CD14-positive monocyte (primary cell): ENCODE data around the gene SLC12A7. TPM values are rescaled to one million over a fixed set of nuclear protein-coding genes. Genes with fewer than 3 reads are reported as not detected.

Experiments used
- DNase-seq, 3 donors: peaks; one replicate each; pipeline ENCODE4 v3.0.0-alpha.2; 2011 to 2022
- H2AFZ ChIP-seq: 2 replicates; pipeline ENCODE4 v1.6.0; 2012; ENCODE audit warnings: mild to moderate bottlenecking, low read depth, low read length, inconsistent platforms; ENCODE audit not compliant: insufficient read depth, poor library complexity, severe bottlenecking
- H3K27ac ChIP-seq, 2 donors: 1 replicate in 1 of 2; 2 replicates in 1 of 2; pipeline ENCODE4 v1.5.1; 2012 to 2013; ENCODE audit warnings: low read length in 2 of 2, control low read depth in 1 of 2, inconsistent platforms in 1 of 2, low read depth in 1 of 2, mild to moderate bottlenecking in 1 of 2
- H3K27me3 ChIP-seq, 2 donors: one replicate each; pipeline versions ENCODE4 v1.6.0 to v1.6.1; 2011 to 2013; ENCODE audit warnings: low read length in 2 of 2; ENCODE audit not compliant: control insufficient read depth in 2 of 2, insufficient read depth in 2 of 2
- H3K36me3 ChIP-seq, 2 donors: replicated peaks in 1 of 2; 1 replicate in 1 of 2; 2 replicates in 1 of 2; pipeline versions ENCODE4 v1.5.1 to v1.6.1; 2012 to 2013; ENCODE audit warnings: low read length in 2 of 2, control low read depth in 1 of 2, inconsistent platforms in 1 of 2, mild to moderate bottlenecking in 1 of 2; ENCODE audit not compliant: insufficient read depth in 2 of 2, control insufficient read depth in 1 of 2
- H3K4me1 ChIP-seq, 2 donors: 1 replicate in 1 of 2; 2 replicates in 1 of 2; pipeline versions ENCODE4 v1.5.1 to v1.6.1; 2012 to 2013; ENCODE audit warnings: low read length in 2 of 2, control low read depth in 1 of 2, inconsistent platforms in 1 of 2, mild to moderate bottlenecking in 1 of 2, moderate library complexity in 1 of 2; ENCODE audit not compliant: insufficient read depth in 2 of 2, control insufficient read depth in 1 of 2
- H3K4me2 ChIP-seq: replicated peaks from 2 replicates; pipeline ENCODE3; 2012; ENCODE audit warnings: low read length, moderate library complexity, mild to moderate bottlenecking; ENCODE audit not compliant: poor library complexity, severe bottlenecking; ENCODE audit errors: extremely low read depth
- H3K4me3 ChIP-seq, 3 experiments: fragments of 200-600 bp in 1 of 3; sonication (generic) in 1 of 3; replicated peaks in 1 of 3; 1 replicate in 2 of 3; 2 replicates in 1 of 3; pipeline ENCODE4 v1.5.1; 2011 to 2013; ENCODE audit warnings: low read length in 3 of 3, mild to moderate bottlenecking in 3 of 3, control low read depth in 2 of 3, low read depth in 2 of 3, inconsistent platforms in 1 of 3, moderate library complexity in 1 of 3
- H3K79me2 ChIP-seq: 2 replicates; pipeline ENCODE4 v1.6.0; 2012; ENCODE audit warnings: mild to moderate bottlenecking, control low read depth, inconsistent platforms, low read length, moderate library complexity; ENCODE audit not compliant: insufficient read depth
- H3K9ac ChIP-seq: 2 replicates; pipeline ENCODE4 v1.6.0; 2017; ENCODE audit warnings: low read length, mild to moderate bottlenecking; ENCODE audit not compliant: insufficient read depth, poor library complexity, severe bottlenecking
- H3K9me3 ChIP-seq, 2 donors: replicated peaks in 1 of 2; 1 replicate in 1 of 2; 2 replicates in 1 of 2; pipeline versions ENCODE4 v1.5.1 to v1.6.1; 2012 to 2013; ENCODE audit warnings: low read length in 2 of 2, control low read depth in 1 of 2; ENCODE audit not compliant: control insufficient read depth in 1 of 2, insufficient read depth in 1 of 2
- H4K20me1 ChIP-seq: 2 replicates; pipeline ENCODE4 v1.6.0; 2012; ENCODE audit warnings: mild to moderate bottlenecking, low read length, control low read depth, moderate library complexity; ENCODE audit not compliant: insufficient read depth
- H3K27ac Mint-ChIP-seq, 7 donors: one replicate each; pipeline ENCODE4 v1.8.0; 2020; ENCODE audit warnings: mild to moderate bottlenecking in 7 of 7, mixed read lengths in 7 of 7, moderate library complexity in 6 of 7, inconsistent platforms in 2 of 7
- H3K27me3 Mint-ChIP-seq, 3 donors: one replicate each; pipeline ENCODE4 v1.8.0; 2021 to 2022; ENCODE audit warnings: low read depth in 3 of 3, mild to moderate bottlenecking in 3 of 3, mixed read lengths in 3 of 3, moderate library complexity in 3 of 3, inconsistent platforms in 1 of 3
- H3K36me3 Mint-ChIP-seq, 2 donors: one replicate each; pipeline ENCODE4 v1.8.0; 2020; ENCODE audit warnings: mixed read lengths in 2 of 2, inconsistent platforms in 1 of 2, mild to moderate bottlenecking in 1 of 2
- H3K4me1 Mint-ChIP-seq: one replicate; pipeline ENCODE4 v1.8.0; 2020; ENCODE audit warnings: mild to moderate bottlenecking, mixed read lengths
- H3K4me3 Mint-ChIP-seq, 2 donors: one replicate each; pipeline ENCODE4 v1.8.0; 2020; ENCODE audit warnings: mild to moderate bottlenecking in 2 of 2, mixed read lengths in 2 of 2, moderate library complexity in 1 of 2
- H3K9me3 Mint-ChIP-seq, 7 donors: one replicate each; pipeline ENCODE4 v1.8.0; 2020 to 2022; ENCODE audit warnings: mixed read lengths in 7 of 7, mild to moderate bottlenecking in 6 of 7, moderate library complexity in 6 of 7, inconsistent platforms in 2 of 7
- WGBS: methylation state at CpG from one replicate; pipeline ENCODE4 v1.1.5; 2013; ENCODE audit warnings: missing lambda C conversion rate; ENCODE audit not compliant: insufficient coverage; 5-methylcytosine and 5-hydroxymethylcytosine counted together
- intact Hi-C, 2 donors: fragments of 100-400 bp; cut with micrococcal nuclease; formaldehyde crosslinking; loops; one replicate each; pipeline versions ENCODE4 v1.15.0 to v1.15.1; 2023
- polyA plus RNA-seq, 3 donors: library from polyadenylated mRNA; depleted of rRNA in 1 of 3; unstranded in 2 of 3; stranded (reverse) in 1 of 3; fragments of 300-500 nt in 2 of 3; fragments of >200 nt in 1 of 3; fragmentation: Illumina TruSeq in 2 of 3; gene quantifications; 1 replicate in 2 of 3; 2 replicates in 1 of 3; pipeline ENCODE4 v1.2.3, GENCODE V29; 2012 to 2021
- TF ChIP-seq, protein P1 (sequence below): fragments of 200-600 bp; IDR thresholded peaks from one replicate; pipeline ENCODE4 v1.8.0; 2022; ENCODE audit warnings: antibody characterized with exemption, mild to moderate bottlenecking

Gene SLC12A7
- polyA plus RNA-seq, 3 donors = 8.2 to 31.2 (median 12.5) TPM

- 93% methylated on average over 30 of the region's 33 CpGs for WGBS
- intact Hi-C loops = loop anchor here in 1 of 2 donors (10.0 kb wide), 2 partner anchors 244 to 374 kb away; partner anchors contain the start of gene CLPTM1L
- Mint-ChIP-seq H3K36me3 (peaks cover 10 to 11% of the 10 kb centered on the region in 2 donors), H3K9me3 (no peaks in the 10 kb centered on the region), H3K27me3 (peaks cover 0 to 7% (median 5%) of the 10 kb centered on the region in 3 donors), H3K4me1 (peaks cover 45% of the 10 kb centered on the region), H3K27ac (no peak overlapping the region), H3K4me3 (no peak overlapping the region)
- Histone ChIP-seq H3K27ac (no peak overlapping the region), H3K9me3 (no peaks in the 10 kb centered on the region), H3K4me1 (peaks cover 26 to 27% of the 10 kb centered on the region in 2 donors), H3K4me2 (no peak overlapping the region), H3K4me3 (no peak overlapping the region), H3K27me3 (no peaks in the 10 kb centered on the region), H3K36me3 (peaks cover 0 to 5% of the 10 kb centered on the region in 2 donors), H3K79me2 (peaks cover 10% of the 10 kb centered on the region), H4K20me1 (peaks cover 95% of the 10 kb centered on the region), H2AFZ (no peak overlapping the region), H3K9ac (no peak overlapping the region)
- DNase-seq = no peak
- TF ChIP-seq, protein P1, sequence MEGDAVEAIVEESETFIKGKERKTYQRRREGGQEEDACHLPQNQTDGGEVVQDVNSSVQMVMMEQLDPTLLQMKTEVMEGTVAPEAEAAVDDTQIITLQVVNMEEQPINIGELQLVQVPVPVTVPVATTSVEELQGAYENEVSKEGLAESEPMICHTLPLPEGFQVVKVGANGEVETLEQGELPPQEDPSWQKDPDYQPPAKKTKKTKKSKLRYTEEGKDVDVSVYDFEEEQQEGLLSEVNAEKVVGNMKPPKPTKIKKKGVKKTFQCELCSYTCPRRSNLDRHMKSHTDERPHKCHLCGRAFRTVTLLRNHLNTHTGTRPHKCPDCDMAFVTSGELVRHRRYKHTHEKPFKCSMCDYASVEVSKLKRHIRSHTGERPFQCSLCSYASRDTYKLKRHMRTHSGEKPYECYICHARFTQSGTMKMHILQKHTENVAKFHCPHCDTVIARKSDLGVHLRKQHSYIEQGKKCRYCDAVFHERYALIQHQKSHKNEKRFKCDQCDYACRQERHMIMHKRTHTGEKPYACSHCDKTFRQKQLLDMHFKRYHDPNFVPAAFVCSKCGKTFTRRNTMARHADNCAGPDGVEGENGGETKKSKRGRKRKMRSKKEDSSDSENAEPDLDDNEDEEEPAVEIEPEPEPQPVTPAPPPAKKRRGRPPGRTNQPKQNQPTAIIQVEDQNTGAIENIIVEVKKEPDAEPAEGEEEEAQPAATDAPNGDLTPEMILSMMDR = no peak
Observed at GRCh38 chr5:1100664-1101574, 10.9 kb downstream of the SLC12A7 start.

DNA sequence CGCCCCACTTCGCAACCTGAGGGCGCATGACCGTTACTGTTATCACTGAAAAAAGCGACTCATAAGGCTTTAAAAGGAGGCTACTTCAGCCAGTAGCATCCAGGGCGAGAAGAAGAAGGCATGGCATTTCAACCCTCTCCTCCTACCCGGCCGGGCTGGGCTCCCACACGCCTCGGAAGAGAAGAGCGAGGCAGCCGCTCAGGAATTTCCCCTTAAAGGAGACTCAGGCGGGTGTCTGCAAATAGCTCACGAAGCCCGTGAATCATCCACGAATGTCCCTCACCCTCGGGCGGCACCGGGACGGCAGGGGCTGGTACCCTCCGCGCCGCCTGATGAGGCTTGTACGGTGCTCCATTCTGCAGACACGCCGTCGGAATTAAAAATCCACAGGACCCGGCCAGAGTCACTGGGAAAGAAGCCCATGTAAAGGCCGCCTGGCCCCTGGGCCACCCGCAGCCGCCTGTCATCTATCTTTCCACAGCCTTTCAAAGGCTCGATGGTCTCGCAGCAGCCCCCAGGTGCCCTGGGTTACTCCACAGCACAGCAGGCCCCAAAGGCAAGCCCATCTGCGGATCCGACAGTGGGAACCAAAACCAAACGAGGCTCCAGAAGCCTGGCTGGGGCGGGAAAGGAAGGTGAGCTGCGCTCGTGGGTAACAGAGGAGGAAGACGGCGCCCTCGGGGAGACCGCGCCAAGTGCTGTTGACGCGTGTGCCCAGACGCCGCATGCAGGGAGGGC lies 11.8 kb downstream of the SLC12A7 start:
- no peak for DNase-seq
- 91% methylated on average over 43 of the region's 48 CpGs for WGBS
- no peaks in the 10 kb centered on the region for H3K9me3 ChIP-seq
- intact Hi-C loops = loop anchor here in 1 of 2 donors (10.0 kb wide), 2 partner anchors 245 to 375 kb away; partner anchors contain the start of gene CLPTM1L
- Mint-ChIP-seq H3K27ac (no peak overlapping the region), H3K27me3 (peaks cover 0 to 7% (median 5%) of the 10 kb centered on the region in 3 donors), H3K4me3 (no peak overlapping the region), H3K4me1 (peaks cover 37% of the 10 kb centered on the region), H3K36me3 (peaks cover 14% of the 10 kb centered on the region in 2 donors), H3K9me3 (no peaks in the 10 kb centered on the region)
- H3K27me3 ChIP-seq = no peaks in the 10 kb centered on the region
- H3K36me3 ChIP-seq = peaks cover 0 to 8% of the 10 kb centered on the region in 2 donors
- TF ChIP-seq, protein P1 = no peak
- no peak overlapping the region for H3K27ac ChIP-seq
- no peak overlapping the region for H3K4me3 ChIP-seq
- H2AFZ ChIP-seq = no peak overlapping the region
- peaks cover 10% of the 10 kb centered on the region for H3K79me2 ChIP-seq
- H3K4me1 ChIP-seq = peaks cover 18 to 19% of the 10 kb centered on the region in 2 donors
- H3K9ac ChIP-seq = no peak overlapping the region
- no peak overlapping the region for H3K4me2 ChIP-seq
- H4K20me1 ChIP-seq = peaks cover 95% of the 10 kb centered on the region
